Stomach (tissue), 9 donors: ENCODE results near the gene P3H1. TPM values are rescaled to one million over a fixed set of nuclear protein-coding genes. Genes with fewer than 3 reads are reported as not detected.
"Not testable (repeated sequence)": the region's sequence is repeated elsewhere in the genome, so short reads cannot be mapped to it uniquely, and the experiment has no call there.

Source experiments
- DNase-seq, 2 donors: peaks; one replicate each; pipeline versions ENCODE4 v3.0.0 to v3.0.0-alpha.2; 2013 to 2019
- H3K27ac ChIP-seq, 5 donors: fragments of 200-600 bp in 4 of 5; sonication (generic) in 4 of 5; one replicate each; pipeline ENCODE4 v1.5.1; 2013 to 2019; ENCODE audit warnings: mild to moderate bottlenecking in 1 of 5, moderate library complexity in 1 of 5
- H3K27me3 ChIP-seq, 3 donors: fragments of 200-600 bp; sonication (generic); one replicate each; pipeline ENCODE4 v1.5.1; 2017 to 2019; ENCODE audit warnings: mixed run types in 1 of 3
- H3K36me3 ChIP-seq, 4 donors: fragments of 200-600 bp; sonication (generic); 1 replicate in 3 of 4; 2 replicates in 1 of 4; pipeline ENCODE4 v1.5.1; 2016 to 2019
- H3K4me1 ChIP-seq, 4 donors: fragments of 200-600 bp; sonication (generic); one replicate each; pipeline ENCODE4 v1.5.1; 2016 to 2019
- H3K4me3 ChIP-seq, 4 donors: fragments of 200-600 bp; sonication (generic) in 3 of 4; one replicate each; pipeline ENCODE4 v1.5.1; 2016 to 2019; ENCODE audit warnings: mild to moderate bottlenecking in 1 of 4
- H3K9me3 ChIP-seq, 4 donors: fragments of 200-600 bp; sonication (generic); one replicate each; pipeline ENCODE4 v1.5.1; 2016 to 2019
- CTCF ChIP-seq, 7 experiments: fragments of 450-650 bp in 4 of 7; fragments of 200-600 bp in 3 of 7; sonication (generic) in 3 of 7; IDR thresholded peaks; one replicate each; pipeline ENCODE4 v1.5.1; 2016 to 2019; ENCODE audit warnings: antibody characterized with exemption in 7 of 7, control low read depth in 2 of 7, mild to moderate bottlenecking in 1 of 7
- EP300 ChIP-seq: sonication (generic); formaldehyde crosslinking; IDR thresholded peaks from one replicate; pipeline ENCODE4 v1.6.1; 2017; ENCODE audit warnings: antibody characterized with exemption
- POLR2A ChIP-seq, 4 donors: fragments of 450-650 bp; IDR thresholded peaks; one replicate each; pipeline ENCODE4 v1.6.1; 2016; ENCODE audit warnings: antibody characterized with exemption in 4 of 4, control low read depth in 2 of 4, mild to moderate bottlenecking in 1 of 4, moderate library complexity in 1 of 4
- POLR2AphosphoS5 ChIP-seq, 3 donors: sonication (generic); formaldehyde crosslinking; IDR thresholded peaks; one replicate each; pipeline ENCODE4 v1.6.1; 2016; ENCODE audit warnings: antibody characterized with exemption in 3 of 3
- WGBS, 5 donors: extraction: QIAGEN DNeasy Blood & Tissue Kit in 3 of 5; methylation state at CpG; one replicate each; pipeline versions ENCODE4 v1.1.5 to v1.1.7; 2013 to 2018; 5-methylcytosine and 5-hydroxymethylcytosine counted together
- intact Hi-C: fragments of 100-400 bp; cut with DNase I; formaldehyde crosslinking; loops from one replicate; pipeline ENCODE4 v1.15.1; 2023; ENCODE audit warnings: low total_unique reads
- polyA plus RNA-seq, 3 donors: library from polyadenylated mRNA; stranded (reverse); fragments of 200-250 nt; gene quantifications; one replicate each; pipeline ENCODE4 v1.2.3, GENCODE V29; 2013
- total RNA-seq, 5 donors: library from RNA; depleted of rRNA; stranded (reverse); fragments of >200 nt; gene quantifications; one replicate each; pipeline versions ENCODE4 v1.1.0 to v1.2.3, GENCODE V29; 2014 to 2016
- donor health status: healthy with polysubstance abuse.
- donor health status: Bipolar disorder and iron deficiency.
- donor health status: healthy.

P3H1 gene
- total and polyA plus RNA-seq, 8 donors: 5.0 to 78.2 (median 22.3) TPM

- TF ChIP-seq CTCF (IDR thresholded peaks at IDR 0.05): no peak
- TF ChIP-seq POLR2A (IDR thresholded peaks at IDR 0.05): no peak
- DNase-seq: no peak
- Histone ChIP-seq H3K27me3 (no peaks in the 10 kb centered on the region), H3K9me3 (peaks cover 0 to 20% (median 12%) of the 10 kb centered on the region in 4 donors), H3K36me3 (peaks cover 0 to 59% (median 48%) of the 10 kb centered on the region in 4 donors), H3K4me1 (no peaks in the 10 kb centered on the region), H3K4me3 (no peak overlapping the region), H3K27ac (no peak overlapping the region)
- intact Hi-C loops: no loop called here
These were observed 53.5 kb downstream of the P3H1 start for GRCh38 chr1:42713293-42713692.

GRCh38 chr1:42712808-42713207, 54.0 kb downstream of the P3H1 start:
- intact Hi-C loops, H3K27ac ChIP-seq, H3K4me3 ChIP-seq, DNase-seq, H3K4me1 ChIP-seq, H3K27me3 ChIP-seq: not testable (repeated sequence)
- H3K36me3 ChIP-seq: peaks cover 0 to 58% (median 51%) of the 10 kb centered on the region in 4 donors
- 96 to 100% (median 100%) methylated on average over 3 of the region's 3 CpGs for WGBS, 5 donors
- peaks cover 0 to 20% (median 12%) of the 10 kb centered on the region in 4 donors for H3K9me3 ChIP-seq

- TF ChIP-seq CTCF (IDR thresholded peaks at IDR 0.05): no peak
- no peak for TF ChIP-seq EP300
- no peak for TF ChIP-seq POLR2AphosphoS5 (IDR thresholded peaks at IDR 0.05)
- no peak for TF ChIP-seq POLR2A (IDR thresholded peaks at IDR 0.05)
- no peaks in the 10 kb centered on the region for H3K4me1 ChIP-seq
- no peak for DNase-seq
- no peak overlapping the region for H3K27ac ChIP-seq
- peaks cover 38 to 98% (median 97%) of the 10 kb centered on the region in 4 donors for H3K36me3 ChIP-seq
- H3K27me3 ChIP-seq: no peaks in the 10 kb centered on the region
- intact Hi-C loops: no loop called here
- no peak overlapping the region for H3K4me3 ChIP-seq
- H3K9me3 ChIP-seq: no peaks in the 10 kb centered on the region
- 94 to 96% (median 95%) methylated on average over 7 of the region's 7 CpGs for WGBS, 5 donors
These were observed 62.9 kb downstream of the P3H1 start for GRCh38 chr1:42703888-42704464.

- intact Hi-C loops: no loop called here
- Histone ChIP-seq H3K27ac (no peak overlapping the region), H3K4me1 (peaks cover 0 to 7% (median 1%) of the 10 kb centered on the region in 4 donors), H3K9me3 (no peaks in the 10 kb centered on the region), H3K4me3 (no peak overlapping the region), H3K27me3 (no peaks in the 10 kb centered on the region), H3K36me3 (peaks cover 66 to 100% (median 96%) of the 10 kb centered on the region in 4 donors)
- TF ChIP-seq POLR2AphosphoS5 (IDR thresholded peaks at IDR 0.05) (no peak), POLR2A (IDR thresholded peaks at IDR 0.05) (no peak), CTCF (IDR thresholded peaks at IDR 0.05) (no peak), EP300 (no peak)
- no peak for DNase-seq
These were observed 66.8 kb downstream of the P3H1 start for GRCh38 chr1:42700006-42700405.

- H3K4me1 ChIP-seq: peaks cover 1 to 25% (median 15%) of the 10 kb centered on the region in 4 donors
- TF ChIP-seq EP300 (no peak), POLR2AphosphoS5 (IDR thresholded peaks at IDR 0.05) (no peak), CTCF (IDR thresholded peaks at IDR 0.05) (no peak), POLR2A (IDR thresholded peaks at IDR 0.05) (no peak)
- DNase-seq: no peak
- H3K4me3 ChIP-seq: no peak overlapping the region
- intact Hi-C loops: no loop called here
- WGBS, 5 donors: 89 to 92% (median 90%) methylated on average over 4 of the region's 4 CpGs
- H3K36me3 ChIP-seq: peaks cover 58 to 90% (median 84%) of the 10 kb centered on the region in 4 donors
- no peak overlapping the region for H3K27ac ChIP-seq
- no peaks in the 10 kb centered on the region for H3K9me3 ChIP-seq
- H3K27me3 ChIP-seq: no peaks in the 10 kb centered on the region
These were observed 68.6 kb downstream of the P3H1 start for GRCh38 chr1:42698081-42698813.
